Gastrocnemius medialis (tissue), 4 donors: ENCODE results near the gene TCF12. TPM values are rescaled to one million over a fixed set of nuclear protein-coding genes. Genes with fewer than 3 reads are reported as not detected.

Experiments used
- ATAC-seq, 2 donors: fragments of 150-250 bp; one replicate each; pipeline ENCODE4 v1.9.1; 2016
- DNase-seq, 2 donors: peaks; one replicate each; pipeline ENCODE4 v3.0.0-alpha.2; 2019
- H3K27ac ChIP-seq, 4 donors: fragments of 200-600 bp; sonication (generic); 1 replicate in 1 of 4; 2 replicates in 3 of 4; pipeline ENCODE4 v1.5.1; 2016 to 2018; ENCODE audit warnings: mild to moderate bottlenecking in 2 of 4, moderate library complexity in 1 of 4
- H3K27me3 ChIP-seq, 3 donors: fragments of 200-600 bp; sonication (generic) in 2 of 3; 1 replicate in 1 of 3; 2 replicates in 2 of 3; pipeline versions ENCODE4 v1.5.1 to v1.6.0; 2016 to 2019; ENCODE audit warnings: mild to moderate bottlenecking in 1 of 3, moderate library complexity in 1 of 3
- H3K36me3 ChIP-seq, 2 donors: fragments of 200-600 bp; sonication (generic) in 1 of 2; one replicate each; pipeline ENCODE4 v1.5.1; 2017 to 2018
- H3K4me1 ChIP-seq, 2 donors: fragments of 200-600 bp; sonication (generic) in 1 of 2; one replicate each; pipeline ENCODE4 v1.5.1; 2016 to 2017; ENCODE audit warnings: mild to moderate bottlenecking in 2 of 2
- H3K4me3 ChIP-seq, 4 donors: fragments of 200-600 bp; sonication (generic) in 3 of 4; 1 replicate in 1 of 4; 2 replicates in 3 of 4; pipeline ENCODE4 v1.5.1; 2016 to 2019; ENCODE audit warnings: mild to moderate bottlenecking in 2 of 4
- H3K9me3 ChIP-seq, 3 donors: fragments of 200-600 bp; sonication (generic) in 2 of 3; 1 replicate in 1 of 3; 2 replicates in 2 of 3; pipeline ENCODE4 v1.5.1; 2016 to 2019
- CTCF ChIP-seq, 5 experiments: fragments of 450-650 bp in 3 of 5; fragments of 200-600 bp in 2 of 5; sonication (generic) in 2 of 5; IDR thresholded peaks in 4 of 5; conservative IDR thresholded peaks in 1 of 5; 1 replicate in 4 of 5; 2 replicates in 1 of 5; pipeline ENCODE4 v1.5.1; 2016 to 2019; ENCODE audit warnings: antibody characterized with exemption in 5 of 5, mild to moderate bottlenecking in 3 of 5, moderate library complexity in 3 of 5
- POLR2A ChIP-seq, 2 donors: fragments of 450-650 bp; IDR thresholded peaks; one replicate each; pipeline ENCODE4 v1.6.1; 2017; ENCODE audit warnings: antibody characterized with exemption in 2 of 2, mild to moderate bottlenecking in 2 of 2, moderate library complexity in 2 of 2
- in situ Hi-C, 4 donors: fragments of 200-750 bp; cut with MboI; loops; one replicate each; pipeline versions ENCODE4 v1.15.0 to v1.8.0; 2017; ENCODE audit warnings: low sequenced_read_pairs in 4 of 4
- intact Hi-C: fragments of 100-400 bp; cut with DNase I; formaldehyde crosslinking; loops from one replicate; pipeline ENCODE4 v1.15.1; 2023; ENCODE audit warnings: low total_unique reads
- total RNA-seq, 4 donors: library from RNA; depleted of rRNA; stranded (reverse); fragments of >200 nt; gene quantifications; one replicate each; pipeline versions ENCODE4 v1.1.0 to v1.2.3, GENCODE V29; 2016

Gene TCF12
- total RNA-seq, 4 donors from 2014 or later, result 34.9 to 63.0 (median 51.4) TPM

GRCh38 chr15:57146506-57147201 lies 228.2 kb downstream of the TCF12 start:
- DNase-seq, result no peak
- Histone ChIP-seq H3K27ac (peak overlapping the region in 1 of 4 donors; percentile 2), H3K4me1 (peaks cover 37 to 39% of the 10 kb centered on the region in 2 donors), H3K36me3 (no peaks in the 10 kb centered on the region), H3K27me3 (no peaks in the 10 kb centered on the region), H3K4me3 (peak overlapping the region in 3 of 4 donors; percentile 22 to 42 (median 31)), H3K9me3 (no peaks in the 10 kb centered on the region)
- peak in 1 of 2 donors; percentile 33 for ATAC-seq
- intact Hi-C loops, result loop anchor here (1.0 to 10.0 kb wide), 4 partner anchors 67 to 412 kb away; partner anchors contain the start of gene ZNF280D
- peak; percentile 51 to 79 (median 62) for TF ChIP-seq CTCF (IDR thresholded peaks at IDR 0.05 in 4 of 5, conservative IDR thresholded peaks at IDR 0.05 in 1 of 5)
- no peak for TF ChIP-seq POLR2A (IDR thresholded peaks at IDR 0.05)
- in situ Hi-C loops, result loop anchor here (5.0 to 25.0 kb wide), 5 partner anchors 66 to 391 kb away; partner anchors contain the start of gene TCF12 (in 3 of the 4)

DNA sequence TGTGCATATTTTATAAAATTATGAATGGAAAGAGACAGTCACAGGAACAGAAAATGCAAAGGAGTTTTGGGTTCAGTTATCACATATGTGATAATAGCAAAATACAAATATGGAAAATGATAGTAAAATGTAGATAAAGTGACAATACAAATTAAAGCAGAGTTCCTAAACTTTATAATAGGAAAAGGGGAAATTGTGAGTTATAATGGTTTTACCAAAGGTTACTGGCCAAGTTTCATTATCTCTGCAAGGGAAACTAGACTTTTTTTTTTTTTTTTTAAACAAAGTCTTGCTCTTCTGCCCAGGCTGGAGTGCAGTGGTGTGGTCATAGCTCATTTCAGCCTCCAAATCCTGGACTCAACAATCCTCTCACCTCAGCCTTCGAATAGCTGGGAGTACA lies 229.2 kb downstream of the TCF12 start:
- Histone ChIP-seq H3K9me3 (peaks cover 0 to 6% (median 0%) of the 10 kb centered on the region in 3 donors), H3K27ac (no peak overlapping the region), H3K4me3 (no peak overlapping the region), H3K4me1 (peaks cover 37 to 39% of the 10 kb centered on the region in 2 donors), H3K27me3 (no peaks in the 10 kb centered on the region), H3K36me3 (no peaks in the 10 kb centered on the region)
- no peak for TF ChIP-seq POLR2A (IDR thresholded peaks at IDR 0.05)
- TF ChIP-seq CTCF (IDR thresholded peaks at IDR 0.05 in 4 of 5, conservative IDR thresholded peaks at IDR 0.05 in 1 of 5), result no peak
- in situ Hi-C loops, result loop anchor here (5.0 to 25.0 kb wide), 5 partner anchors 65 to 390 kb away; partner anchors contain the start of gene TCF12 (in 3 of the 4)
- no peak for DNase-seq
- intact Hi-C loops, result loop anchor here (10.0 kb wide), 2 partner anchors 377 to 413 kb away; partner anchors contain the start of gene ZNF280D
- no peak for ATAC-seq

DNA sequence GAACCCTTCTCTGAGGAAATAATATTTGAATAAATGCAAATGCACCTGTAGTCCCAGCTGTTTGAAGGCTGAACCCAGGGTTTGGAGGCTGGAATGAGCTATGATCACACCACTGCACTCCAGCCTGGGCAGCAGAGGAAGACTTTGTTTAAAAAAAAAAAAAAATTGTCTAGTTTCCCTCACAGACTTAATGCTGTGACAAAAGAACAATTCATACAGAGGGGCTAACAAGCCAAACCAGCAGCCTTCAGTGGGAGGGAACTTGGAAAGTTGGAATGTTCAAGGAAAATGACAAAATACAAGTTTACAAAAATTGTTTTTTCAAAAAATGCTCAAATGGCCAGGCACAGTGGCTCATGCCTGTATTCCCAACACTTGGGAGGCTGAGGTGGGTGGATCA lies 229.8 kb downstream of the TCF12 start:
- in situ Hi-C loops, result loop anchor here (5.0 to 25.0 kb wide), 5 partner anchors 64 to 389 kb away; partner anchors contain the start of gene TCF12 (in 3 of the 4)
- no peak for DNase-seq
- Histone ChIP-seq H3K36me3 (no peaks in the 10 kb centered on the region), H3K27me3 (no peaks in the 10 kb centered on the region), H3K4me3 (no peak overlapping the region), H3K4me1 (peaks cover 39 to 42% of the 10 kb centered on the region in 2 donors), H3K27ac (no peak overlapping the region), H3K9me3 (peaks cover 0 to 6% (median 0%) of the 10 kb centered on the region in 3 donors)
- ATAC-seq, result no peak
- TF ChIP-seq CTCF (IDR thresholded peaks at IDR 0.05 in 4 of 5, conservative IDR thresholded peaks at IDR 0.05 in 1 of 5), result no peak
- no peak for TF ChIP-seq POLR2A (IDR thresholded peaks at IDR 0.05)
- intact Hi-C loops, result loop anchor here (10.0 kb wide), 2 partner anchors 377 to 413 kb away; partner anchors contain the start of gene ZNF280D

DNA sequence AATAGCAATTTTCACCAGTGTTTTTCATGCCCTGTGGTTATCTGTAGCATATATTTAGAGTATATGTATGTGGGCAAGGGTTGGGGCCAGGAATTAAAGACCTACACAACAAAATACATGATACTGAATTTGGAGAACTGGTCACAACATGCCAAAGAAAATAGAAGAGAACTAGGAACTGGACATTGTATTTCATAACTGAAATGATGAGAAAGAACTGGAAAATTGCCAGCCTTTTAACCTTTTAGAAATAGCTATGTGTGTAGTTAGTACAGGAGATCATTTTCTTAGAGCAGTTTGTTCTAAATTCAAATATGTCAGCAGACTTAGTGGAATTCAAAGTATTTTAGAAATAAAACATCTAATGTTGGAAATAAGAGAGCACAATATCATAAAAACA lies 230.8 kb downstream of the TCF12 start:
- intact Hi-C loops (loop anchor here (10.0 kb wide), 2 partner anchors 376 to 414 kb away; partner anchors contain the start of gene ZNF280D), in situ Hi-C loops (loop anchor here (5.0 to 25.0 kb wide), 5 partner anchors 63 to 388 kb away; partner anchors contain the start of gene TCF12 (in 3 of the 4))
- Histone ChIP-seq H3K27ac (peak overlapping the region in 1 of 4 donors; percentile 53), H3K4me1 (peaks cover 41 to 45% of the 10 kb centered on the region in 2 donors), H3K9me3 (peaks cover 0 to 6% (median 0%) of the 10 kb centered on the region in 3 donors), H3K27me3 (no peaks in the 10 kb centered on the region), H3K4me3 (no peak overlapping the region), H3K36me3 (no peaks in the 10 kb centered on the region)
- ATAC-seq (peak; percentile 57 to 63), DNase-seq (no peak)
- TF ChIP-seq CTCF (IDR thresholded peaks at IDR 0.05 in 4 of 5, conservative IDR thresholded peaks at IDR 0.05 in 1 of 5) (no peak), POLR2A (IDR thresholded peaks at IDR 0.05) (no peak)
